Activated naive CD4-positive, alpha-beta T cell treated with anti-CD3 and anti-CD28 coated beads for 36 hours (primary cell): Measurements from ENCODE around the gene CACNA1C. TPM values are rescaled to one million over a fixed set of nuclear protein-coding genes. Genes with fewer than 3 reads are reported as not detected.

ENCODE experiments used
- CTCF ChIA-PET: fragments of 350-600 bp; sonication (Branson Sonifier 250); formaldehyde crosslinking; loops from one replicate; lab custom pipeline; 2021; ENCODE audit warnings: antibody characterized with exemption; lab: Charles Lee
- DNase-seq: peaks from one replicate; pipeline ENCODE4 v3.0.0-alpha.2; 2020
- H3K27ac Mint-ChIP-seq: one replicate; pipeline ENCODE4 v1.8.0; 2021; ENCODE audit warnings: mild to moderate bottlenecking, mixed read lengths
- H3K27me3 Mint-ChIP-seq: one replicate; pipeline ENCODE4 v1.8.0; 2021; ENCODE audit warnings: low read depth, mixed read lengths
- H3K36me3 Mint-ChIP-seq: one replicate; pipeline ENCODE4 v1.8.0; 2021; ENCODE audit warnings: low read depth, mixed read lengths
- H3K4me1 Mint-ChIP-seq: one replicate; pipeline ENCODE4 v1.8.0; 2021; ENCODE audit warnings: low read depth, mixed read lengths
- H3K4me3 Mint-ChIP-seq: one replicate; pipeline ENCODE4 v1.8.0; 2021; ENCODE audit warnings: mild to moderate bottlenecking, moderate library complexity, mixed read lengths
- H3K9me3 Mint-ChIP-seq: one replicate; pipeline ENCODE4 v1.8.0; 2021; ENCODE audit warnings: mixed read lengths
- intact Hi-C: fragments of 100-400 bp; cut with micrococcal nuclease; formaldehyde crosslinking; loops from one replicate; pipeline ENCODE4 v1.15.1; 2023
- total RNA-seq, 2 experiments: library from RNA; stranded (reverse); gene quantifications; one replicate each; pipeline ENCODE4 v1.2.3, GENCODE V29; 2021

The CACNA1C gene
- total RNA-seq, 2 experiments from 2014 or later, result 0.02 to 0.12 TPM

- H3K9me3 Mint-ChIP-seq, result no peaks in the 10 kb centered on the region
- intact Hi-C loops, result no loop called here
- H3K27ac Mint-ChIP-seq, result no peak overlapping the region
- CTCF ChIA-PET, result no interaction called here
- DNase-seq, result no peak
- peaks cover 6% of the 10 kb centered on the region for H3K4me1 Mint-ChIP-seq
- peaks cover 26% of the 10 kb centered on the region for H3K27me3 Mint-ChIP-seq
- H3K4me3 Mint-ChIP-seq, result no peak overlapping the region
- no peaks in the 10 kb centered on the region for H3K36me3 Mint-ChIP-seq
These were observed 451.8 kb downstream of the CACNA1C start for GRCh38 chr12:2504577-2504976.

GRCh38 chr12:2507814-2508213 lies 455.0 kb downstream of the CACNA1C start:
- no peak for DNase-seq
- no peak overlapping the region for H3K4me3 Mint-ChIP-seq
- H3K27ac Mint-ChIP-seq, result no peak overlapping the region
- no peaks in the 10 kb centered on the region for H3K36me3 Mint-ChIP-seq
- H3K27me3 Mint-ChIP-seq, result peaks cover 10% of the 10 kb centered on the region
- H3K4me1 Mint-ChIP-seq, result no peaks in the 10 kb centered on the region
- no peaks in the 10 kb centered on the region for H3K9me3 Mint-ChIP-seq
- CTCF ChIA-PET, result no interaction called here
- intact Hi-C loops, result no loop called here

GRCh38 chr12:2509137-2509536 lies 456.4 kb downstream of the CACNA1C start:
- DNase-seq, result no peak
- Mint-ChIP-seq H3K4me1 (no peaks in the 10 kb centered on the region), H3K27me3 (peaks cover 2% of the 10 kb centered on the region), H3K9me3 (no peaks in the 10 kb centered on the region), H3K36me3 (no peaks in the 10 kb centered on the region), H3K27ac (no peak overlapping the region), H3K4me3 (no peak overlapping the region)
- CTCF ChIA-PET, result no interaction called here
- intact Hi-C loops, result no loop called here

GRCh38 chr12:2510045-2510444 lies 457.3 kb downstream of the CACNA1C start:
- H3K36me3 Mint-ChIP-seq, result no peaks in the 10 kb centered on the region
- DNase-seq, result no peak
- CTCF ChIA-PET, result no interaction called here
- no peak overlapping the region for H3K27ac Mint-ChIP-seq
- intact Hi-C loops, result no loop called here
- H3K27me3 Mint-ChIP-seq, result peaks cover 2% of the 10 kb centered on the region
- H3K4me3 Mint-ChIP-seq, result no peak overlapping the region
- no peaks in the 10 kb centered on the region for H3K9me3 Mint-ChIP-seq
- no peaks in the 10 kb centered on the region for H3K4me1 Mint-ChIP-seq

- H3K27ac Mint-ChIP-seq, result no peak overlapping the region
- no peak for DNase-seq
- no peak overlapping the region for H3K4me3 Mint-ChIP-seq
- H3K27me3 Mint-ChIP-seq, result peaks cover 2% of the 10 kb centered on the region
- no peaks in the 10 kb centered on the region for H3K4me1 Mint-ChIP-seq
- H3K9me3 Mint-ChIP-seq, result no peaks in the 10 kb centered on the region
- intact Hi-C loops, result no loop called here
- H3K36me3 Mint-ChIP-seq, result no peaks in the 10 kb centered on the region
- CTCF ChIA-PET, result interaction anchor here (0.7 kb wide), 1 partner anchor 66 kb away, joined by 3 read pairs; no protein-coding TSS in a partner anchor
These were observed 460.6 kb downstream of the CACNA1C start for GRCh38 chr12:2513141-2514037.

- Mint-ChIP-seq H3K4me1 (no peaks in the 10 kb centered on the region), H3K9me3 (no peaks in the 10 kb centered on the region), H3K27ac (no peak overlapping the region), H3K4me3 (no peak overlapping the region), H3K27me3 (peaks cover 2% of the 10 kb centered on the region), H3K36me3 (no peaks in the 10 kb centered on the region)
- no peak for DNase-seq
- CTCF ChIA-PET, result no interaction called here
- intact Hi-C loops, result no loop called here
These were observed 461.2 kb downstream of the CACNA1C start for GRCh38 chr12:2514038-2514340.

- DNase-seq, result no peak
- no peaks in the 10 kb centered on the region for H3K9me3 Mint-ChIP-seq
- H3K4me1 Mint-ChIP-seq, result no peaks in the 10 kb centered on the region
- intact Hi-C loops, result no loop called here
- H3K4me3 Mint-ChIP-seq, result no peak overlapping the region
- CTCF ChIA-PET, result no interaction called here
- H3K36me3 Mint-ChIP-seq, result no peaks in the 10 kb centered on the region
- no peak overlapping the region for H3K27ac Mint-ChIP-seq
- H3K27me3 Mint-ChIP-seq, result peaks cover 5% of the 10 kb centered on the region
These were observed 468.0 kb downstream of the CACNA1C start for GRCh38 chr12:2520722-2521246.

- DNase-seq, result no peak
- Mint-ChIP-seq H3K4me1 (no peaks in the 10 kb centered on the region), H3K9me3 (no peaks in the 10 kb centered on the region), H3K27ac (no peak overlapping the region), H3K36me3 (no peaks in the 10 kb centered on the region), H3K4me3 (no peak overlapping the region), H3K27me3 (peaks cover 6% of the 10 kb centered on the region)
- intact Hi-C loops, result no loop called here
- CTCF ChIA-PET, result no interaction called here
These were observed 470.5 kb downstream of the CACNA1C start for GRCh38 chr12:2523317-2523716.

- Mint-ChIP-seq H3K9me3 (no peaks in the 10 kb centered on the region), H3K4me1 (no peaks in the 10 kb centered on the region), H3K36me3 (no peaks in the 10 kb centered on the region), H3K27me3 (peaks cover 8% of the 10 kb centered on the region), H3K4me3 (no peak overlapping the region), H3K27ac (no peak overlapping the region)
- intact Hi-C loops, result no loop called here
- no peak for DNase-seq
- CTCF ChIA-PET, result no interaction called here
These were observed 471.1 kb downstream of the CACNA1C start for GRCh38 chr12:2523844-2524243.

GRCh38 chr12:2526371-2526770 lies 473.6 kb downstream of the CACNA1C start:
- Mint-ChIP-seq H3K9me3 (no peaks in the 10 kb centered on the region), H3K4me3 (no peak overlapping the region)
- no peak for DNase-seq

GRCh38 chr12:2528001-2528400 lies 475.2 kb downstream of the CACNA1C start:
- H3K27ac Mint-ChIP-seq, result no peak overlapping the region
- no peak for DNase-seq
- H3K27me3 Mint-ChIP-seq, result peaks cover 4% of the 10 kb centered on the region
- CTCF ChIA-PET, result interaction anchor here (0.6 kb wide), 1 partner anchor 49 kb away, joined by 3 read pairs; no protein-coding TSS in a partner anchor
- H3K9me3 Mint-ChIP-seq, result no peaks in the 10 kb centered on the region
- H3K4me1 Mint-ChIP-seq, result no peaks in the 10 kb centered on the region
- intact Hi-C loops, result no loop called here
- no peaks in the 10 kb centered on the region for H3K36me3 Mint-ChIP-seq
- no peak overlapping the region for H3K4me3 Mint-ChIP-seq

More at GRCh38 chr12:2526371-2526770, 473.6 kb downstream of the CACNA1C start:
- Mint-ChIP-seq H3K27ac (no peak overlapping the region), H3K4me1 (no peaks in the 10 kb centered on the region), H3K36me3 (no peaks in the 10 kb centered on the region), H3K27me3 (peaks cover 8% of the 10 kb centered on the region)
- intact Hi-C loops, result no loop called here
- CTCF ChIA-PET, result no interaction called here

- Mint-ChIP-seq H3K4me3 (no peak overlapping the region), H3K9me3 (no peaks in the 10 kb centered on the region), H3K27ac (no peak overlapping the region), H3K4me1 (no peaks in the 10 kb centered on the region), H3K27me3 (peaks cover 4% of the 10 kb centered on the region), H3K36me3 (no peaks in the 10 kb centered on the region)
- CTCF ChIA-PET, result no interaction called here
- no peak for DNase-seq
- intact Hi-C loops, result no loop called here
These were observed 477.0 kb downstream of the CACNA1C start for GRCh38 chr12:2529807-2530206.

- Mint-ChIP-seq H3K9me3 (no peaks in the 10 kb centered on the region), H3K4me3 (no peak overlapping the region), H3K27me3 (peaks cover 2% of the 10 kb centered on the region), H3K4me1 (no peaks in the 10 kb centered on the region), H3K36me3 (no peaks in the 10 kb centered on the region), H3K27ac (no peak overlapping the region)
- intact Hi-C loops, result no loop called here
- CTCF ChIA-PET, result no interaction called here
- DNase-seq, result no peak
These were observed 478.6 kb downstream of the CACNA1C start for GRCh38 chr12:2531371-2531770.
